Activated CD4-positive, alpha-beta T cell treated with anti-CD3 and anti-CD28 coated beads for 24 hours (primary cell): ENCODE measurements around the gene ZNF346.

ENCODE experiments used
- DNase-seq, 2 donors: peaks; one replicate each; pipeline ENCODE4 v3.0.0-alpha.2; 2020; ENCODE audit warnings: low read depth in 2 of 2

ZNF346 gene

GRCh38 chr5:177067503-177067902 is 45.0 kb downstream of the ZNF346 start:
- no peak for DNase-seq

GRCh38 chr5:177070536-177071191 is 48.2 kb downstream of the ZNF346 start:
- no peak for DNase-seq

- DNase-seq: peak; percentile 55 to 64
Measured at GRCh38 chr5:177071666-177072385, 49.3 kb downstream of the ZNF346 start.

DNA sequence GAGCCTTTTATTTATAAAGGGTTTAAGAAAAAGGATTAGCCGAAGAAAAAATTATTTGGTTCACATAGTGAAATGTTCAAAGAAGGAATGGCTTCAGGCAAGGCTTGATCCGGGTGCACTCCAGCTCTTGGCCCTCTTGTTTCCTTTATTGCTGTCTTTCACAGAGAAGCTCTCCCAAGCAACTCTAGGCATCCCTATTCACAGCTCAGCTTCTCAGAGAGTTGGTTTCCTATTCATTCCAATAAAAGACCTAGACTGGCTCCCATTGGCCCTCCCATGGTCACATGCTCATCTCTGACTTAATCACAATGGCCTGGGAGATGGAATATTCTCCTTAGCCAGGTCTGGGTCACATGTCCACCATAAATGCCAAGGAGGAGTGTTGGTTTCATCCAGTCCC is 54.8 kb downstream of the ZNF346 start:
- no peak for DNase-seq

DNA sequence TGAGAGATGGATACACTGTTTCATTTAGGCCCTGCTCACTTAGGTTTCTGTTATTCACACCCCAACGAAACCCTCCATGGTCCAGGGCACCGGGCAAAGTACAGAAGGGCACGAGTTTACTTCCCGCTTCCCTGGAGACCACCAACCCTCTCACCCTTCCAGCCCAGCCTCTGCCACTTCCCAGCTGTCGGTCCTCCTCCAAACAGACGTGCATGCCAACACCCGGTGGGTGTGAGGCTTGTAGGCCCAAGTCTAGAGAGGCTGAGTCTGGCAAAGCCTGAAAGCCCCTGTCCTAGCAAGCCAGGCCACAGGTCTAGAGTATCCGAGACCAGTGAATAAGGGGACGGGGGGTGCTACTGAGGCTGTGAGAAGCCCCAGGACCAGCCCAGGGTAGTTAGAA is 57.1 kb downstream of the ZNF346 start:
- no peak for DNase-seq

GRCh38 chr5:177080265-177080664 is 57.8 kb downstream of the ZNF346 start:
- DNase-seq: no peak

DNA sequence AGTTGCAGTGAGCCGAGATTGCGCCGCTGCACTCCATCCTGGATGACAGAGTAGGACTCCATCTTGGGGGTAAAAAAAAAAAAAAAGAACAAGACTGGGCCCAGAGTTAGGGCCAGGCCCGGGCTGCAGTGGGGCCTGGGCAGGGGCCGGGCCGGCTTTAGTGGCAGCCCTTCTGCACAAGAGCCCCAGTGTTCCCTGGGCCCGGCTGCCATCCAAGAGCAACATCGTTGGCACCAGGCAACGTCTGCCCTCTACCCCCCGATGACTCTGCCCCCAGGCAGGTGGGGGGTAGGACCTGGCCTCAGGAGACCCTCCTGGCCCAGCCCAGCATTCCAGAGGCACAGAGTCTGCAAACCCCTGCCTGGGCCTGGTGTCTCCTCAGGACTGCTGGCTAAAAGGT is 59.4 kb downstream of the ZNF346 start:
- no peak for DNase-seq

GRCh38 chr5:177083357-177083756 is 60.9 kb downstream of the ZNF346 start:
- DNase-seq: no peak

GRCh38 chr5:177084175-177084574 is 61.7 kb downstream of the ZNF346 start:
- DNase-seq: no peak

DNA sequence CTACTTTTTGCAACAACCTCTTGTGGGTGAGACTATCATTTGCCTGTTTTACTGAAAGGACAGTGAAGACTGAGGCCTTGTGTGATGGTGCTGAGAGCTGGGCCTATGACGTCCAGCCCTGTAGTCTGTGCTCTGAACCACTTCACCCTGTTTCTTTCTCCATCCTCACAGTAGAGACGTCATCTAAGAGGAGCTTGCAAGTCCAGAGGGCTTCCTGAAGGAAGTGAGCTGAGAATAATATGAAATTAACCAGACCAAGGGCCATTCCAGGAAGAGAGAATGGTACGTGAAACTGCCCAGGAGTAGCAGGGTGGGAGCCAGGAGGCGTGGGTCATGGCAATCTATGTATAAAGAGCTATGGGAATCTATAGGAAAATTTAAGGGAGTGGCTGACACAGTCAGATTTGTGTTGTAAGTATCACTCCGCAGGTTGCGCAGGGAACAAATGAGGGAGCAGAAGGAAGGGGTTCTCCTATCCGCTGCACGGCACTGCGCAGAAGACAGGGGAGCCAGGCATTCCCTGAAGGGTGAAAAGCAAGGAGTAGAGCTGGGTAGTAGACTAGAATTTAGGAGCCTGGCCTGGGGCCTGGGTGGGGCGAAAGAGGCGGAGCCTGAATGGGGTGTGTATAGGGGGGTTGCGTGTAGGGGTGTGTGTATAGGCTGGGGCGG is 63.6 kb downstream of the ZNF346 start:
- DNase-seq: no peak

DNA sequence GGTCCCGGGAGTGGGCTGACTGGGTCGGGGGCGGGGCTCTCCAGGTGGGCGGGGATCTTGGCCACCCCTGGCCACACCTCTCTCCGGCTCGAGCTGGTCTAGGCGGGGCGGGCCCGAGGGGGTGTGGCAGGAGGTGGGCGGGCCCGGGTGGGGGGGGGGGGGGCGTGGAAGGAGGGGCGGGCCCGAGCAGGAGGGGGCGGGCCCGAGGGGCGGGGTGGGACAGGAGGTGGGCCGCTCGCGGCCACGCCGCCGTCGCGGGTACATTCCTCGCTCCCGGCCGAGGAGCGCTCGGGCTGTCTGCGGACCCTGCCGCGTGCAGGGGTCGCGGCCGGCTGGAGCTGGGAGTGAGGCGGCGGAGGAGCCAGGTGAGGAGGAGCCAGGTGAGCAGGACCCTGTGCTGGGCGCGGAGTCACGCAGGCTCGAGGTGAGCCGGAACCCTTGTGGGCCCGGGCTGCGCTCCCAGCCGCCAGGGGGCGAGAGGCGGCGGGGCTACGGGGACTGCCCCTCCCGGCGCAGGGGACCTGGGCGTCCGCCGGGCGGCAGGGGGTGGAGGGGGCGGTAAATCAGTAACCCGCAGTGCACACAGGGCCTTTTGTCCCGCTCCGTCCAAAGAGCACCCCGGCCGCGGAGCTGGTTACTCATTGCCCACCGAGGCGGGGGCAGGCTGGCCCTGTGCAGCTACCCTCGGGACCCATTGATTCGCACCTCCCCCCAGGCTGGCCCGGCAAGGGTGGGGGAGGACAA is 64.3 kb downstream of the ZNF346 start, which contains the start of gene FGFR4:
Gene FGFR4, plus strand, starts transcription at position 262 of the 744 bp plus-strand sequence. CDS start 2,688 bp downstream, outside the sequence.
- peak; percentile 41 to 45 for DNase-seq

DNA sequence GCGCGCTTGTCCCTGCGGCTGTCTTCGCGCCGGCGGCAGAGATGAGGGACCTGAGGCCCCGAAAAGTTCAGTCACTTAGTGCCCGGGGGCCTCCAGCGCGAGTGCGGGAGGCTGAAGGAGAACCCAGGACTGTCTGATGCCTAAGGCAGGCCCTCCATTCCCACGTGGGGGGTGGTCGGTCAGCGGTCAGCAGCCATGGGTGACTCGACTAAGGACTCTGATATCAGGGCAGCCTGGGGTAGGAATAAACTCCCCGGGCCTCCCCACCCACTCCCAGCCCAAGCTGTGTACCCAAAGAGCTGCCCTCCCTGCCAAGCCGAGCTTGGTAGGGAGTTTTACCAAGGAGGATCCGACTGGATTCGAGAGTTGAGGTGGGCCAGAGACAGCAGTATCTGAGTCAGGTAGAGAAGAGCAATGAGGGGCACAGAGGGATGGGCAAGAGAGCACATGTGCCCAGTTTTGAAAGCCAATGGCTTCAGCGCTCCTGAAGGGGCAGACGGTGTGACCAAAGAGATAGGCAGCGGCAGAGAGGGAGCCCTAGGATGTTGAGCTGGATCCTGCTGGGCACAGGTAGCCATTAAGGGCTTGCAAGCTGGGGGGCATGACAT is 65.0 kb downstream of the ZNF346 start:
- no peak for DNase-seq

GRCh38 chr5:177089127-177089526 is 66.6 kb downstream of the ZNF346 start:
- no peak for DNase-seq

GRCh38 chr5:177089825-177090641 is 67.5 kb downstream of the ZNF346 start:
- no peak for DNase-seq

DNA sequence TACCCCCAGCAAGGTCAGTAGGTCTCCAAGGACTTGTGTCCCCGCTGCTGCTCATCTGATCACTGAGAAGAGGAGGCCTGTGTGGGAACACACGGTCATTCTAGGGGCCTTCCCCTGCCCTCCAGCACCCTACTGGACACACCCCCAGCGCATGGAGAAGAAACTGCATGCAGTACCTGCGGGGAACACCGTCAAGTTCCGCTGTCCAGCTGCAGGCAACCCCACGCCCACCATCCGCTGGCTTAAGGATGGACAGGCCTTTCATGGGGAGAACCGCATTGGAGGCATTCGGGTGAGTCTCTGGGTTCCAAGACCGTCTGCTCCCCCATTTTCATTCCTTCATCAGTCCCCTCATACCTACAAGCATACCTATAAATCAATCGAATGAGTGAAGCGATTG is 68.3 kb downstream of the ZNF346 start:
- DNase-seq: no peak

DNA sequence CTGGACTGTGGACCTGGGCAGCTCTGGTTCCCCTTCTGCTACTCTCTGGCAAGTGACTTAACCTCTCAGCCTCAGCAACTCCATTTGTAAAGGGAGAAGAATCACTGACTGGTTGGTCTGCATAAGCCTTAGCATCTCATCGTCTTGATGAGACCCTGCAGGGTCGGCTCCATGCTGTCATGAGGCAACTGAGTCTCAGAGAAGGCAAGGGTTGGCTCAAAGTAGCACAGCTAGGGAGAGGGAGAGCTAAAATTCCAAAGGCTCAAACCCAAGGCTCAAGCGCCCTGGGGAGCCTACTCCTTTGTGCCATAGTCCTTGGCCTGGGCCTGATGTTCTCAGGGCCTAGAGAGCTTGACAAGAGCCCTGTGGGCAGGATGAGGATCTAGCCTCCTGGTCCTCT is 68.7 kb downstream of the ZNF346 start:
- DNase-seq: no peak

- DNase-seq: no peak
Measured at GRCh38 chr5:177092178-177093081, 69.9 kb downstream of the ZNF346 start.

DNA sequence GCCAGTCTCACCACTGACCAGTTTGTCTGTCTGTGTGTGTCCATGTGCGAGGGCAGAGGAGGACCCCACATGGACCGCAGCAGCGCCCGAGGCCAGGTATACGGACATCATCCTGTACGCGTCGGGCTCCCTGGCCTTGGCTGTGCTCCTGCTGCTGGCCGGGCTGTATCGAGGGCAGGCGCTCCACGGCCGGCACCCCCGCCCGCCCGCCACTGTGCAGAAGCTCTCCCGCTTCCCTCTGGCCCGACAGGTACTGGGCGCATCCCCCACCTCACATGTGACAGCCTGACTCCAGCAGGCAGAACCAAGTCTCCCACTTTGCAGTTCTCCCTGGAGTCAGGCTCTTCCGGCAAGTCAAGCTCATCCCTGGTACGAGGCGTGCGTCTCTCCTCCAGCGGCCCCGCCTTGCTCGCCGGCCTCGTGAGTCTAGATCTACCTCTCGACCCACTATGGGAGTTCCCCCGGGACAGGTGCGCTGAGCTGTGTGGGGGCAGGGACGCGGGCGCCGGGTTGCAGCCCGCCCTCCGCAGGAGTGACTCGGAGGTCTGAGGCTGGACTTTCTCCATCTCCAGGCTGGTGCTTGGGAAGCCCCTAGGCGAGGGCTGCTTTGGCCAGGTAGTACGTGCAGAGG is 70.7 kb downstream of the ZNF346 start:
- DNase-seq: no peak

DNA sequence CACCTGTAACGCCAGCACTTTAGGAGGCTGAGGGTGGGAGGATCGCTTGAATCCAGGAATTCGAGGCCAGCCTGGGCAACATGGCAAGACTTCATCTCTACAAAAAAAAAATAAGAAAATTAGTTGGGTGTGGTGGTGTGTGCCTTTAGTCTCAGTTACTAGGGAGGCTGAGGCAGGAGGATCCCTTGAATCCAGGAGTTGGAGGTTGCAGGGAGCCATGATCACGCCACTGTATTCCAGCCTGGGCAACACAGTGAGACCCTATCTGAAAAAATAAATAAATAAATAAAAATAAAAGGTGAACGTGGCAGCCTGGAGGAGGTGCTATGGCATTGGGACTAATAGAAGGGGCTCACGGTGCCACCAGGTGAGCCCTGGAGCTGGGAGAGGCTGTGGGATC is 71.3 kb downstream of the ZNF346 start:
- no peak for DNase-seq
